ENCODE measurements around the gene PLD3.

The PLD3 gene

GRCh38 chr19:40379446-40380198 is 31.1 kb downstream of the PLD3 start:
- DNase-seq (ENCODE audit: insufficient read length, low spot score): no peak

GRCh38 chr19:40380199-40381037 is 31.9 kb downstream of the PLD3 start:
- DNase-seq (ENCODE audit: insufficient read length, low spot score) (no peak), FAIRE-seq (no peak)
- no peak for TF ChIP-seq POLR2A (IDR thresholded peaks at IDR 0.05; ENCODE audit: low read depth, low read length)

More at GRCh38 chr19:40379446-40380198, 31.1 kb downstream of the PLD3 start:
- no peak for FAIRE-seq
- no peak for TF ChIP-seq POLR2A (IDR thresholded peaks at IDR 0.05; ENCODE audit: low read depth, low read length)

- no peak for TF ChIP-seq POLR2A (IDR thresholded peaks at IDR 0.05; ENCODE audit: low read depth, low read length)
- FAIRE-seq: no peak
Observed at GRCh38 chr19:40381321-40381720, 32.8 kb downstream of the PLD3 start.

GRCh38 chr19:40383668-40384248 is 35.3 kb downstream of the PLD3 start:
- no peak for TF ChIP-seq POLR2A (IDR thresholded peaks at IDR 0.05; ENCODE audit: low read depth, low read length)
- no peak for FAIRE-seq
- DNase-seq (ENCODE audit: insufficient read length, low spot score): no peak

More at GRCh38 chr19:40381321-40381720, 32.8 kb downstream of the PLD3 start:
- no peak for DNase-seq (ENCODE audit: insufficient read length, low spot score)

GRCh38 chr19:40387155-40387554 is 38.7 kb downstream of the PLD3 start:
- DNase-seq (ENCODE audit: insufficient read length, low spot score) (no peak), FAIRE-seq (no peak)
- no peak for TF ChIP-seq POLR2A (IDR thresholded peaks at IDR 0.05; ENCODE audit: low read depth, low read length)

GRCh38 chr19:40388481-40388880 is 40.0 kb downstream of the PLD3 start:
- FAIRE-seq: no peak
- DNase-seq (ENCODE audit: insufficient read length, low spot score): no peak
- TF ChIP-seq POLR2A (IDR thresholded peaks at IDR 0.05; ENCODE audit: low read depth, low read length): no peak

GRCh38 chr19:40389404-40390083 is 41.0 kb downstream of the PLD3 start:
- no peak for FAIRE-seq
- TF ChIP-seq POLR2A (IDR thresholded peaks at IDR 0.05; ENCODE audit: low read depth, low read length): no peak
- DNase-seq (ENCODE audit: insufficient read length, low spot score): no peak

- DNase-seq (ENCODE audit: insufficient read length, low spot score) (no peak), FAIRE-seq (no peak)
- TF ChIP-seq POLR2A (IDR thresholded peaks at IDR 0.05; ENCODE audit: low read depth, low read length): no peak
Observed at GRCh38 chr19:40390084-40390742, 41.7 kb downstream of the PLD3 start, which contains the start of gene HIPK4. Gene HIPK4 (minus strand): TSS chr19:40390181. CDS start chr19:40389902, 279 bp downstream.

- no peak for TF ChIP-seq POLR2A (IDR thresholded peaks at IDR 0.05; ENCODE audit: low read depth, low read length)
- DNase-seq (ENCODE audit: insufficient read length, low spot score): no peak
- FAIRE-seq: no peak
Observed at GRCh38 chr19:40392123-40392522, 43.6 kb downstream of the PLD3 start.

GRCh38 chr19:40392894-40393517 is 44.5 kb downstream of the PLD3 start:
- DNase-seq (ENCODE audit: insufficient read length, low spot score) (no peak), FAIRE-seq (no peak)
- TF ChIP-seq POLR2A (IDR thresholded peaks at IDR 0.05; ENCODE audit: low read depth, low read length): no peak

GRCh38 chr19:40393894-40394815 is 45.7 kb downstream of the PLD3 start:
- DNase-seq (ENCODE audit: insufficient read length, low spot score): no peak
- FAIRE-seq: no peak
- TF ChIP-seq POLR2A (IDR thresholded peaks at IDR 0.05; ENCODE audit: low read depth, low read length): no peak

- FAIRE-seq (no peak), DNase-seq (ENCODE audit: insufficient read length, low spot score) (no peak)
- no peak for TF ChIP-seq POLR2A (IDR thresholded peaks at IDR 0.05; ENCODE audit: low read depth, low read length)
Observed at GRCh38 chr19:40394816-40395210, 46.3 kb downstream of the PLD3 start.
